ENCODE data around the gene OR5D18. TPM values are rescaled to one million over a fixed set of nuclear protein-coding genes. Genes with fewer than 3 reads are reported as not detected.

The OR5D18 gene
- total RNA-seq = not detected
- long read RNA-seq = 0 reads

GRCh38 chr11:55819330-55819729 is at the start of gene OR5D18:
OR5D18 (plus strand) TSS chr11:55819630; CDS start chr11:55819630, 0 bp downstream.
- Histone ChIP-seq H3K27ac (no peak within 1 kb of the TSS), H3K4me1 (no peaks in the 10 kb centered on the region), H3K9me3 (no peaks in the 10 kb centered on the region), H3K27me3 (no peaks in the 10 kb centered on the region), H3K36me3 (no peaks in the 10 kb centered on the region), H3K4me3 (no peak within 1 kb of the TSS)
- intact Hi-C loops (cut with DNase I) = no loop called here
- no peak for DNase-seq
- no peak for TF ChIP-seq CTCF (IDR thresholded peaks at IDR 0.05)
- ATAC-seq = no peak

DNA sequence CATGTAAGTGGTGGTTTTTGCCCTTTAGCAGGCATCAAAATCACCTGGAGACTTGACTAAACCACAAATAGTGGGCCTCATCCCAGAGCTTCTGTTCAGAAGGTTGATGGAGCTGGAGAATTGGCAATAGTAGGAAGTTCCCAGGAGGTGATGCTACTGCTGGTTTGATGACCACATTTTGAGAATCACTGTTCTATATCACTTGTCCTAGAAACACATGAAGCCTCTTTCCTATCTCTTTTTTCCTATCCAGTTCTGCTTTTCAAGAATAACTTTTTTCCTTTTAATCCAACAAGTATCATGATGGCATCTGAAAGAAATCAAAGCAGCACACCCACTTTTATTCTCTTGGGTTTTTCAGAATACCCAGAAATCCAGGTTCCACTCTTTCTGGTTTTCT is 46.3 kb upstream of the OR5D18 start, which contains the start of gene OR5D13:
OR5D13 (plus strand) TSS at position 301 of the 400 bp plus-strand sequence; CDS start at position 301, 0 bp downstream.
- no peak within 1 kb of the TSS for H3K27ac ChIP-seq
- DNase-seq = no peak

DNA sequence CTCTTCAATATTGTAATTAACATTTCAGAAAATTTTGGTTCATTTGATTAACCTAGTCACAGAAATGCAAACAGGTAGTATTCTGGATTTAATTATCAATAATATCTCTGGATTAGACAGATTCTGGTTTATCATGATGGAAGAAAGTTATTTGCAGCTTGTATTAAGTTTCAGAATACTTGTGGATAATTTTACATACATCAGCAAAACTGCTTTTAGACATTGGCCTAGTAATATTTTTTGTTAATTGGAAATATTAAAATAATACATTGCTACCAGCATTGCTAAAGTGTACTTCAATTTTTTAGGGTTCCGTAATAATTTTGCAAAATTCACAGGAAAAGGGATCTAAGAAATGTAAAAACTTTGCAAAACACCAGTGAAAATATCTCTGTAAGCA is 27.8 kb upstream of the OR5D18 start:
- DNase-seq (no peak), ATAC-seq (no peak)
- no peak for TF ChIP-seq CTCF (IDR thresholded peaks at IDR 0.05)
- no peak overlapping the region for H3K27ac ChIP-seq
- H3K9me3 ChIP-seq = no peaks in the 10 kb centered on the region
- H3K4me3 ChIP-seq = no peak overlapping the region
- H3K27me3 ChIP-seq = no peaks in the 10 kb centered on the region
- H3K4me1 ChIP-seq = no peaks in the 10 kb centered on the region
- intact Hi-C loops (cut with DNase I) = no loop called here
- H3K36me3 ChIP-seq = no peaks in the 10 kb centered on the region

More for the DNA sequence above, 46.3 kb upstream of the OR5D18 start, which contains the start of gene OR5D13:
- Histone ChIP-seq H3K9me3 (no peaks in the 10 kb centered on the region), H3K27me3 (no peaks in the 10 kb centered on the region), H3K4me1 (no peaks in the 10 kb centered on the region), H3K36me3 (no peaks in the 10 kb centered on the region), H3K4me3 (no peak within 1 kb of the TSS)
- intact Hi-C loops (cut with DNase I) = no loop called here
- ATAC-seq = no peak
- TF ChIP-seq CTCF (IDR thresholded peaks at IDR 0.05) = no peak

DNA sequence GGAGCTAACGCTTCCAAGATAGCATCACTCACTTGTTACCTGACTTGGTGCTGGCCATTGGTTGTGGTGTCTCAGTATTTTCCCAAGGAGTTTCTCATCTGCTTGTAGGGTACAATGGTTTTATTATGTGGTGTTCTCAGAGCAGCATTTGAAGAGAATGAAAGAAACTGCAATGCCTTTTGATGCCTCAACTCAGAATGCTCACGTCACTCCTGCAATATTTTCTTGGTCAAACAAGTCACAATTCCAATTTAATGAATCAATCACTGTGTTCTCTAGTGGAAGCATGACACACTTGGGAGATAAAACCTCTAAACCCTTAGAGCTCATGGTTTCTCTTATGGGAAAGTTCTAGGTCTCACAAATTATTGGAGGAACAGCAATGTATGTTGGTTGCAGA is 26.1 kb upstream of the OR5D18 start:
- ATAC-seq (no peak), DNase-seq (no peak)
- intact Hi-C loops (cut with DNase I) = no loop called here
- no peaks in the 10 kb centered on the region for H3K9me3 ChIP-seq
- TF ChIP-seq CTCF (IDR thresholded peaks at IDR 0.05) = no peak
- H3K4me1 ChIP-seq = no peaks in the 10 kb centered on the region
- H3K36me3 ChIP-seq = no peaks in the 10 kb centered on the region
- no peak overlapping the region for H3K4me3 ChIP-seq
- no peaks in the 10 kb centered on the region for H3K27me3 ChIP-seq
- H3K27ac ChIP-seq = no peak overlapping the region

DNA sequence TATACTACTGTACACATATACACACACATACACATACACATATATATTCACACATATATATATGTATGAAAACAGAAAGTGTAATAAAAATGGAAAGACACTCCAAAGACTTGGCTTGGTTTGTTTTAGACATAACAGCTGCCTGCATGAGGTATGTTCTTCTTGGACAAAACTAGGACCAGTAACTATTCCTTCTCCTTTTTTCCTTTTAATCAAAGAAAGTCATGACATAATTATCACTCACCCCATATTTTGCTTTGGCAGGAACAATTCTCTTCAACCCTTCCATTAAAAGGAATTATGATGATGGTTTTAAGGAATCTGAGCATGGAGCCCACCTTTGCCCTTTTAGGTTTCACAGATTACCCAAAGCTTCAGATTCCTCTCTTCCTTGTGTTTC is 24.2 kb upstream of the OR5D18 start, which contains the start of gene OR5D14:
OR5D14 (plus strand) TSS at position 301 of the 400 bp plus-strand sequence; CDS start at position 301, 0 bp downstream.
- Histone ChIP-seq H3K4me1 (no peaks in the 10 kb centered on the region), H3K4me3 (no peak within 1 kb of the TSS), H3K36me3 (no peaks in the 10 kb centered on the region), H3K27ac (no peak within 1 kb of the TSS), H3K9me3 (no peaks in the 10 kb centered on the region), H3K27me3 (no peaks in the 10 kb centered on the region)
- no peak for DNase-seq
- TF ChIP-seq CTCF (IDR thresholded peaks at IDR 0.05) = no peak
- ATAC-seq = no peak
- intact Hi-C loops (cut with DNase I) = no loop called here

DNA sequence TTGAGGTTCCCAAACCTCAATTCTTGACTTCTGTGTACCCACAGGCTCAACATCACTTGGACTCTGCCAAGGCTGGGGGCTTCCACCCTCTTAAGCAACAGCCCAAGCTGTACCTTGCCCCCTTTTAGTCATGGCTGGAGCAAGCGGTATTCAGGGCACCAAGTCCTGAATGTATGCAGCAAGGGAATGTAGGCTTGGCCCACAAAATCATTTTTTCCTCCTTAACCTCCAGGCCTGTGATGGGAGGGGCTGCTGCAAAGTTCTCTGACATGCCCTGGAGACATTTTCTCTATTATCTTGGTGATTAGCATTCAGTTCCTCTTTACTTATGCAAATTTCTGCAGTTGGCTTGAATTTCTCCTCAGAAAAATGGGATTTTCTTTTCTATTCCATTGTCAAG is 13.2 kb upstream of the OR5D18 start:
- Histone ChIP-seq H3K4me1 (no peaks in the 10 kb centered on the region), H3K9me3 (no peaks in the 10 kb centered on the region), H3K27ac (no peak overlapping the region), H3K4me3 (no peak overlapping the region), H3K27me3 (no peaks in the 10 kb centered on the region), H3K36me3 (no peaks in the 10 kb centered on the region)
- no peak for ATAC-seq
- no peak for DNase-seq
- no peak for TF ChIP-seq CTCF (IDR thresholded peaks at IDR 0.05)
- intact Hi-C loops (cut with DNase I) = no loop called here
